Activated gamma-delta T cell treated with Interleukin-2 at 50 U/mL for 16 hours (primary cell): ENCODE data around the gene PHETA2.
"Not testable (repeated sequence)": the region's sequence is repeated elsewhere in the genome, so short reads cannot be mapped to it uniquely, and the experiment has no call there.

Experiments
- DNase-seq: peaks from one replicate; pipeline ENCODE4 v3.0.0-alpha.2; 2020

Gene PHETA2

DNA sequence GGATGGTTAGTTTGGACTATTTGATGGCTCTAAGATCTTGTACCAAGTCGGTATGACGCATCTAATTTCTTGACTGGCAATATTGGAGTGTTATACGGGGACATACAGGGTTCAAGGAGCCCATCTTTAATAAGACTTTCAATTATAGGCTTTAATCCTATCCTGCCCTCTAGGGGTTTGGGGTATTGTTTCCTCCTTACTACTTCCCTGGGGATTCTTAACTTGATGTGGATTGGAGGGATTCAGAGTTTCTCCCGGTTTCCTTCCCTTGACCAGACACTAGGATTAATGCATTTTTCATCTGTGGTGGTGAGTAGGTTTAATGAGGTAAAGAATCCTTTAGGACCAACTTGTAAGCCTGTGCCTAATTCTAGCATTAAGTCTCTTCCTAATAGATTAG is 37.8 kb downstream of the PHETA2 start:
- DNase-seq: no peak

DNA sequence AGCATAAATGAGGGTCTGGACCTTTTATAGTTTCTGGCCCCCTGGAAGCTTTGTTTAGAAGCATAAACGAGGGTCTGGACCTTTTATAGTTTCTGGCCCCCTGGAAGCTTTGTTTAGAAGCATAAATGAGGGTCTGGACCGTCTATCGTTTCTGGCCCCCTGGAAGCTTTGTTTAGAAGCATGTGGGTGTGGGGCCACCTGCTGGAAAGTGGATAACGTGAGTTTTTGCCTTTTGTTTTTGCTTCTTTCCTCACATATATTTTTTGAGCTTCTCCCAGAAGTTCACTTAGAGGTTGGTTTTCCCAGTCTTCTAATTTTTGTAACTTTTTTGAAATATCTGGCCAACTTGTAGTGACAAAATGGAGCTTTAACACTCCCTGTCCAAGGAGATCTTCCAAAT is 38.7 kb downstream of the PHETA2 start:
- not testable (repeated sequence) for DNase-seq

DNA sequence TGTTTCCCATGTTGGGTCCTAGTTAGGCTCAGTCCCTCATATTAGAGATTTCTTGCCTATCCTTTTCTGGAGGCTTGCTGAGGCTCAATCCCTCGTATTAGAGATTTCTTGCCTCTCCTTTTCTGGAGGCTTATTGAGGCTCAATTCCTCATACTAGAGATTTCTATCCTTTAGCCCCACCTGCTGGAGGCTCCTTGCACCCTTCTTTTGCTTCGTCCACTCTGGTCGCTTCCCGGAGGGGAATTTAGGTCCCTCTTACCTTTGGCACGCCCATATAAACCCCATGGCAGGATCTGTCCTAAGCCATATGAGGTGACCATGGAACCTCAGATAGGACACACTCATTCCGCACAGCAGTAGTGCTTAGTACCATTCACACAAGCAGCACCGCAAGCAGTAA is 40.7 kb downstream of the PHETA2 start:
- DNase-seq: no peak

DNA sequence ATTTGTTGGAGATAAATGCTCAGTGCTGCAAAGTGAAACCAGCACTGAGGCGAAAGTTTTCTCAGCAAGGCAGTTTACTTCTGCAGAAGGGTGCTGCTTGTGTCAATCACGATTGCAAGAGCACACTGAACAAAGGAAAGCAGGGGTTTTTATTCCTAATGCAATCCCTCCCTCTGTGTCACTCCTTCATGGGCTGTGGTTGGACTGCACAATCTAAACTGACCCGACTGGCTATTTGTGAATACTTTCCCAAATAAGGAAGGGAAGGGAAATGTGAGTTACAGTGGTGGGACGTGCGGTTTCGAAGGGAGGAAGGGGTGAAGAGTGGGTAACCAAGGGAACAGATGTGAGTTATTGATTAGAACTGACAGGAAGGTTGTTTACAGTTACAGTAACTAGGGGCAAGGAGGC is 41.4 kb downstream of the PHETA2 start:
- not testable (repeated sequence) for DNase-seq

DNA sequence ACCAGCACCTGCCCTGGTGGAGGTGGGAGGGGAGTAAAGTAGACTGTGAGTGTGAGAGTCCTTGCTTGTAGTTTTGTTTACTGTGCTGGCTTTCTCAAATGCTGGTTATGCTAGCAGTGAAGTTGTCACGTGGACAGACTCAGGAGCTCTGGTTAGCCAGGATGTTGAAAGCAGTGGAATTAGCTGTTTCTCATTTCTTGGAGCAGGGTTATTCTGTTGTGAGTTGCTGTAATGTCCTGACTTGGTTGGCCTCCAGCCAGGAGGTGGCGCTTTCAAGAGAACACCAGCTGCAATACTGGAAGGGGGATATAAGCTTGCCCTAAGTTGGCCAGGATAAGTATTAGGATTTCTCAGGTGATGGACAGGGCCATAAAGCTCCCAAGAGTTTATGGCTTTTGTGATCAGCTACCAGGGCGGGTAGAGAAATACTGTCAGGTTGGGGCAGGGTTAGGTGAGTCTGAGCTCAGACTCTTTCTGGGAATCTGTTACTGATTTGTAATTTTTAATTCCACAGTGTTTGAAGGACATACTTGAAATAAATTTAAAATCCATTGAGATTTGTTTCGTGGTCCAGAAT is 42.9 kb downstream of the PHETA2 start:
- DNase-seq: no peak

DNA sequence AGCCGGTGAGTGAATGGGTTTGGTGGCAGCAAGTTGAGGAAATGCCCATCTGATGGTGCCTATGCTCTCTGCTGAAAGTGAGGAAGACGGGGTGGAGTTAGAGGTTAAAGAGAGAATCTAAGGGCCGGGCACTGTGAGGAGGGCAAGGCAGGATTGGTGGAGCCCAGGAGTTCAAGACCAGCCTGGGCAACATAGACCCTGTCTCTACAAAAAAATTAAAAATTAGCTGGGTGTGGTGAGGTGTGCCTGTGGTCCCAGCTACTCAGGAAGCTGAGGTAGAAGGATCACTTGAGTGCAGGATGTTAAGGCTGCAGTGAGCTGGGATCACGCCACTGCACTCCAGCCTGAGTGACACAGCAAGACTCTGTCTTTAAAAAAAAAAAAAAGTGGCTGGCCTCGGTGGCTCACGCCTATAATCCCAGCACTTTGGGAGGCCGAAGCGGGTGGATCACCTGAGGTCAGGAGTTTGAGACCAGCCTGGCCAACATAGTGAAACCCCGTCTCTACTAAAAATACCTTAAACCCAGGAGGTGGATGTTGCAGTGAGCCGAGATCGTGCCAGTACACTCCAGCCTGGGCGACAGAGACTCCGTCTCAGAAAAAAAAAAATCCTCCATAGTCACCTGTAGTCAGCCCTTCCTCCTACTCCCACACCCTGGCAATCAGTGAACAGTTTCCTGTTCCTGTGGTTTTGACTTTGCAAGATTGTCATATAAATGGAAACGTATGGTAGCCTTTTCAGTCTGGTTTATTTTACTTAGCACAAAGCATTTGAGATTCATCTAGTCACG is 46.4 kb downstream of the PHETA2 start:
- peak; percentile 19 for DNase-seq

DNA sequence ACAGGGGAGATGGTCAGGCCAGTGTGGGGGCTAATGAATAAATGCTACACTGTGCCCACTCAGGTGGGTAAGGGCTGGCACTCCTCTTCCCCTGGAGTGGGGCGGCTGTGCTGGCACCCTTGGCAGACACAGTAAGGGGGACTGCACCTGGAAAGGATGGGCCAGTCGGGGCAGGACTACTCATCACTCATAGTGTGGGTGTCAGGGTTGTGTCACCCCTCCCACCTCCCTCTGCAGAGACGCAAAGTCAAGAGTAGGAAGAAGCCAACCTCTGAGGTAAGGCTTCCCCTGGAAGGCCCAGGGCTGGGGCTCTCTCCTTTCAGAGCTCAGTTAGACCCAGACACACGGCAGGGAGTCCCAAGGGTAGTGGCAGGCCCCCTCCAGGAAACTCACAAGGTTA is 49.5 kb downstream of the PHETA2 start:
- not testable (repeated sequence) for DNase-seq

DNA sequence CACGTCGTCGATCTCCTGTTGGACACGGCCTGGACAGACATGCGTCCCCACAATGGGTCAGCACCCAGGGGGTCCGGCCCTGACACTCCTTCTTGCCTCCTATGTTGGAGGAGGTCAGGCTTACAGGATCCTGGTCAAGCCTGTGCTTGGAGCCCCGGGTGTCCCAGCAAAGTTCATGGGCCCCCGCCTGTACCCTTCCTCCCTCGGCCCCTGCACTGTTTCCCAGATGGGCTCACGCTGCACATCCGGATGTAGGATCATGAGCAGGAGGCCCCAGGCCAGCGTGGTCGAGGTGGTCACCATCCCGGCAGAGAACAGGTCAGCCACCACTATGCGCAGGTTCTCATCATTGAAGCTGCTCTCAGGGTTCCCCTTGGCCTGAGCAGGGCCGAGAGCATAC is 53.6 kb downstream of the PHETA2 start:
- no peak for DNase-seq

DNA sequence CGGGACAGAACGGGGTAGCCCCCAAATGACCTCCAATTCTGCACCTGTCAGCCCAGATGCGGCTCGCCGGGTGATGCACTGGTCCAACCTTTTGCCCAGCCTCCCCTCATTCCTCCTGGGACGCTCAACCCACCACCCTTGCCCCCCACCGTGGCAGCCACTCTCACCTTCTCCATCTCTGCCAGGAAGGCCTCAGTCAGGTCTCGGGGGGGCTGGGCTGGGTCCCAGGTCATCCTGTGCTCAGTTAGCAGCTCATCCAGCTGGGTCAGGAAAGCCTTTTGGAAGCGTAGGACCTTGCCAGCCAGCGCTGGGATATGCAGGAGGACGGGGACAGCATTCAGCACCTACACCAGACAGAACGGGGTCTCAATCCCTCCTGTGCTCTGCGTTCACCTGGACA is 54.0 kb downstream of the PHETA2 start:
- DNase-seq: not testable (repeated sequence)
